K562 (cell line): Measurements from ENCODE around the gene SAMM50.

ENCODE experiments used
- HNRNPK ChIP-seq: fragments of 200-400 bp; formaldehyde crosslinking; IDR thresholded peaks from one replicate; pipeline ENCODE4 v1.6.1; 2018; ENCODE audit warnings: mild to moderate bottlenecking, low read depth, low read length; ENCODE audit not compliant: poor library complexity, severe bottlenecking
- TF ChIP-seq, protein P1 (sequence below): fragments of 250-450 bp; sonication (Bioruptor Pico); IDR thresholded peaks from 2 replicates; pipeline ENCODE4 v1.8.0; 2021; ENCODE audit warnings: borderline replicate concordance, mild to moderate bottlenecking, moderate library complexity; ENCODE audit not compliant: poor library complexity, severe bottlenecking
- TF ChIP-seq, protein P2 (sequence below): fragments of 450-650 bp; IDR thresholded peaks from 2 replicates; pipeline ENCODE4 v1.6.1; 2016; ENCODE audit warnings: low read depth

DNA sequence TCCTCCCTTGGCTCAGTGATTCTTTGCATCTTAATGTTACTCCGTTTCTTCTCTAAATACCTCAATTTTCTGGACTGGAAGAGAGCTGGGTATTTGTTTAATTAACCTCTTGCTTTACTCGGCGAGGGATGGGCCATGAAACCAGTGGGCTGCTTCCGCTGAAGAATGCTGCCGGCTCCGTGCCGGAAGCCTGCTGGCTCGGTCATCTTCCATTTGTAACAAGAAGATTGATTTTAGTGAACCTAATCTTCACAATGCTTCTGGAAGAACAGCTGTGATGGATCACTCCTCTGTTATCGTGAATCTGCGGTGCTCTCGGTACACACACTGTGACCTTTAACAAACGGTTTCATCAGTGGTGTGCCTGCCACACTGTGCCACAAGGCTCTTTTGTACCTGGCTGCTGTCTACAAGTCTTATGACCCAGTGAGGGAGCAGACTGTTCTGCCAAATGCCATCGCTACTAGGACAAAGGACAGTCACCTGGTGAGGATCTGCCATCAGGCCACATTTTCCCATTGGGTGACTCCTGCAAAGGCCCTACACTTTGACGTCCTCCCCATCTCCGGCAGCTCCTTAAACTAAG lies 43.5 kb downstream of the SAMM50 start:
- TF ChIP-seq, protein P1, sequence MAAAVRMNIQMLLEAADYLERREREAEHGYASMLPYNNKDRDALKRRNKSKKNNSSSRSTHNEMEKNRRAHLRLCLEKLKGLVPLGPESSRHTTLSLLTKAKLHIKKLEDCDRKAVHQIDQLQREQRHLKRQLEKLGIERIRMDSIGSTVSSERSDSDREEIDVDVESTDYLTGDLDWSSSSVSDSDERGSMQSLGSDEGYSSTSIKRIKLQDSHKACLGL (CRISPR knock-in tag) = no peak
- TF ChIP-seq, protein P2, sequence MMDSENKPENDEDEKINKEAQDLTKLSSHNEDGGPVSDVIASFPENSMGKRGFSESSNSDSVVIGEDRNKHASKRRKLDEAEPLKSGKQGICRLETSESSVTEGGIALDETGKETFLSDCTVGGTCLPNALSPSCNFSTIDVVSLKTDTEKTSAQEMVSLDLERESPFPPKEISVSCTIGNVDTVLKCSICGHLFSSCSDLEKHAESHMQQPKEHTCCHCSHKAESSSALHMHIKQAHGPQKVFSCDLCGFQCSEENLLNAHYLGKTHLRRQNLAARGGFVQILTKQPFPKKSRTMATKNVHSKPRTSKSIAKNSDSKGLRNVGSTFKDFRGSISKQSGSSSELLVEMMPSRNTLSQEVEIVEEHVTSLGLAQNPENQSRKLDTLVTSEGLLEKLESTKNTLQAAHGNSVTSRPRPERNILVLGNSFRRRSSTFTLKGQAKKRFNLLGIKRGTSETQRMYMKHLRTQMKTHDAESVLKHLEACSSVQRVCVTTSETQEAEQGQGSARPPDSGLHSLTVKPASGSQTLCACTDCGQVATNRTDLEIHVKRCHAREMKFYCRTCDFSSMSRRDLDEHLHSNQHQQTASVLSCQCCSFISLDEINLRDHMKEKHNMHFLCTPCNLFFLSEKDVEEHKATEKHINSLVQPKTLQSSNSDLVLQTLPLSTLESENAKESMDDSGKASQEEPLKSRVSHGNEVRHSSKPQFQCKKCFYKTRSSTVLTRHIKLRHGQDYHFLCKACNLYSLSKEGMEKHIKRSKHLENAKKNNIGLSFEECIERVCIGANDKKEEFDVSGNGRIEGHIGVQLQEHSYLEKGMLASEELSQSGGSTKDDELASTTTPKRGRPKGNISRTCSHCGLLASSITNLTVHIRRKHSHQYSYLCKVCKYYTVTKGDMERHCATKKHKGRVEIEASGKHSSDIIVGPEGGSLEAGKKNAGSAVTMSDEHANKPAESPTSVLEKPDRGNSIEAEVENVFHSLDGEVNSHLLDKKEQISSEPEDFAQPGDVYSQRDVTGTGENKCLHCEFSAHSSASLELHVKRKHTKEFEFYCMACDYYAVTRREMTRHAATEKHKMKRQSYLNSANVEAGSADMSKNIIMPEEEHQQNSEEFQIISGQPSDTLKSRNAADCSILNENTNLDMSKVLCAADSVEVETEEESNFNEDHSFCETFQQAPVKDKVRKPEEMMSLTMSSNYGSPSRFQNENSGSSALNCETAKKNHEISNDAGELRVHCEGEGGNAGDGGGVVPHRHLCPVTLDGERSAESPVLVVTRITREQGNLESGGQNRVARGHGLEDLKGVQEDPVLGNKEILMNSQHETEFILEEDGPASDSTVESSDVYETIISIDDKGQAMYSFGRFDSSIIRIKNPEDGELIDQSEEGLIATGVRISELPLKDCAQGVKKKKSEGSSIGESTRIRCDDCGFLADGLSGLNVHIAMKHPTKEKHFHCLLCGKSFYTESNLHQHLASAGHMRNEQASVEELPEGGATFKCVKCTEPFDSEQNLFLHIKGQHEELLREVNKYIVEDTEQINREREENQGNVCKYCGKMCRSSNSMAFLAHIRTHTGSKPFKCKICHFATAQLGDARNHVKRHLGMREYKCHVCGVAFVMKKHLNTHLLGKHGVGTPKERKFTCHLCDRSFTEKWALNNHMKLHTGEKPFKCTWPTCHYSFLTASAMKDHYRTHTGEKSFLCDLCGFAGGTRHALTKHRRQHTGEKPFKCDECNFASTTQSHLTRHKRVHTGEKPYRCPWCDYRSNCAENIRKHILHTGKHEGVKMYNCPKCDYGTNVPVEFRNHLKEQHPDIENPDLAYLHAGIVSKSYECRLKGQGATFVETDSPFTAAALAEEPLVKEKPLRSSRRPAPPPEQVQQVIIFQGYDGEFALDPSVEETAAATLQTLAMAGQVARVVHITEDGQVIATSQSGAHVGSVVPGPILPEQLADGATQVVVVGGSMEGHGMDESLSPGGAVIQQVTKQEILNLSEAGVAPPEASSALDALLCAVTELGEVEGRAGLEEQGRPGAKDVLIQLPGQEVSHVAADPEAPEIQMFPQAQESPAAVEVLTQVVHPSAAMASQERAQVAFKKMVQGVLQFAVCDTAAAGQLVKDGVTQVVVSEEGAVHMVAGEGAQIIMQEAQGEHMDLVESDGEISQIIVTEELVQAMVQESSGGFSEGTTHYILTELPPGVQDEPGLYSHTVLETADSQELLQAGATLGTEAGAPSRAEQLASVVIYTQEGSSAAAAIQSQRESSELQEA = no peak
- no peak for TF ChIP-seq HNRNPK
